ENCODE data around the gene CACNG7. TPM values are rescaled to one million over a fixed set of nuclear protein-coding genes. Genes with fewer than 3 reads are reported as not detected.

The CACNG7 gene
- total and polyA plus RNA-seq, 2 donors (not counting 3 experiments of a cell fraction or from before 2014, with no cell fraction given): 0.92 to 1.3 TPM

- Histone ChIP-seq H2AFZ (ENCODE audit: low read depth, low read length) (no peak overlapping the region), H3K4me3 (replicated peaks in 1 of 3; ENCODE audit: insufficient read depth in 1 of 3, low read depth in 1 of 3, low read length in 3 of 3) (peak overlapping the region in 1 of 3 experiments; percentile 44), H3K36me3 (ENCODE audit: control insufficient read depth in 2 of 2, extremely low read depth in 1 of 2, insufficient read depth in 2 of 2, low read length in 2 of 2) (no peaks in the 10 kb centered on the region), H3K27ac (ENCODE audit: insufficient read depth, low read depth, low read length) (no peak overlapping the region), H3K9ac (replicated peaks; ENCODE audit: extremely low read depth, insufficient read depth, low read length) (no peak overlapping the region), H3K4me2 (ENCODE audit: insufficient read depth, low read length) (no peak overlapping the region), H4K20me1 (replicated peaks; ENCODE audit: control insufficient read depth, extremely low read depth, insufficient read depth, low read length) (no peaks in the 10 kb centered on the region), H3K4me1 (ENCODE audit: control insufficient read depth, extremely low read depth, insufficient read depth, low read length) (peaks cover 19% of the 10 kb centered on the region), H3K27me3 (ENCODE audit: control insufficient read depth in 2 of 2, insufficient read depth in 2 of 2, low read length in 2 of 2) (no peaks in the 10 kb centered on the region), H3K79me2 (ENCODE audit: control insufficient read depth, insufficient read depth, low read length) (peaks cover 11% of the 10 kb centered on the region), H3K9me3 (replicated peaks; ENCODE audit: control insufficient read depth, insufficient read depth, low read length) (no peaks in the 10 kb centered on the region), H3K9me1 (replicated peaks; ENCODE audit: control insufficient read depth, extremely low read depth, insufficient read depth, low read length) (no peaks in the 10 kb centered on the region)
- ChIA-PET POLR2A (interaction anchor here (0.6 kb wide), 1 partner anchor 439 kb away, joined by 3 read pairs; no protein-coding TSS in a partner anchor), CTCF (interaction anchor here (1.1 to 2.8 kb wide), 2 partner anchors 41 to 47 kb away, joined by 8 to 33 read pairs; no protein-coding TSS in a partner anchor)
- DNase-seq (ENCODE audit: low read depth, low spot score) (peak; percentile 25), FAIRE-seq (no peak)
- TF ChIP-seq, protein P1, sequence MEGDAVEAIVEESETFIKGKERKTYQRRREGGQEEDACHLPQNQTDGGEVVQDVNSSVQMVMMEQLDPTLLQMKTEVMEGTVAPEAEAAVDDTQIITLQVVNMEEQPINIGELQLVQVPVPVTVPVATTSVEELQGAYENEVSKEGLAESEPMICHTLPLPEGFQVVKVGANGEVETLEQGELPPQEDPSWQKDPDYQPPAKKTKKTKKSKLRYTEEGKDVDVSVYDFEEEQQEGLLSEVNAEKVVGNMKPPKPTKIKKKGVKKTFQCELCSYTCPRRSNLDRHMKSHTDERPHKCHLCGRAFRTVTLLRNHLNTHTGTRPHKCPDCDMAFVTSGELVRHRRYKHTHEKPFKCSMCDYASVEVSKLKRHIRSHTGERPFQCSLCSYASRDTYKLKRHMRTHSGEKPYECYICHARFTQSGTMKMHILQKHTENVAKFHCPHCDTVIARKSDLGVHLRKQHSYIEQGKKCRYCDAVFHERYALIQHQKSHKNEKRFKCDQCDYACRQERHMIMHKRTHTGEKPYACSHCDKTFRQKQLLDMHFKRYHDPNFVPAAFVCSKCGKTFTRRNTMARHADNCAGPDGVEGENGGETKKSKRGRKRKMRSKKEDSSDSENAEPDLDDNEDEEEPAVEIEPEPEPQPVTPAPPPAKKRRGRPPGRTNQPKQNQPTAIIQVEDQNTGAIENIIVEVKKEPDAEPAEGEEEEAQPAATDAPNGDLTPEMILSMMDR (IDR thresholded peaks at IDR 0.05; ENCODE audit: extremely low read depth in 1 of 2, insufficient read depth in 1 of 2, low read depth in 1 of 2, low read length in 2 of 2): no peak
- TF ChIP-seq GATA2 (IDR thresholded peaks at IDR 0.05; ENCODE audit: insufficient read depth, insufficient read length, low read depth, low read length): no peak
- TF ChIP-seq, protein P2, sequence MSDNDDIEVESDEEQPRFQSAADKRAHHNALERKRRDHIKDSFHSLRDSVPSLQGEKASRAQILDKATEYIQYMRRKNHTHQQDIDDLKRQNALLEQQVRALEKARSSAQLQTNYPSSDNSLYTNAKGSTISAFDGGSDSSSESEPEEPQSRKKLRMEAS (IDR thresholded peaks at IDR 0.05; ENCODE audit: insufficient read depth, insufficient read length): no peak
- no peak for TF ChIP-seq POLR2AphosphoS5 (IDR thresholded peaks at IDR 0.05; ENCODE audit: insufficient read depth, low read depth, low read length)
- TF ChIP-seq POLR2A (IDR thresholded peaks at IDR 0.05; ENCODE audit: low read depth, low read length): no peak
- no peak for TF ChIP-seq MYC (IDR thresholded peaks at IDR 0.05; ENCODE audit: low read depth, low read length)
- no peak for TF ChIP-seq EZH2 (IDR thresholded peaks at IDR 0.05; ENCODE audit: borderline replicate concordance, low read depth, low read length, severe bottlenecking)
- intact Hi-C loops (cut with micrococcal nuclease) (loop anchor here (5.0 kb wide), 1 partner anchor 135 kb away; the partner anchor contains the start of genes PRPF31 and TFPT), dilution Hi-C loops (cut with MboI; ENCODE audit: extremely low pct_ligation_motif_present, low sequenced_read_pairs) (no loop called here)
- no TSS peak for BruUV-seq (replicated peaks)
Observed at GRCh38 chr19:53982611-53983010, 73.5 kb downstream of the CACNG7 start.

Data from endothelial cell of umbilical vein (primary cell).